DOHH2 (cell line): ENCODE data around the gene ATXN7L1.

Source experiments
- H3F3A ChIP-seq: fragments of 200-600 bp; sonication (generic), shearing (Covaris generic); 2 replicates; pipeline ENCODE4 v1.6.0; 2016; ENCODE audit warnings: antibody characterized with exemption, mild to moderate bottlenecking; ENCODE audit not compliant: control insufficient read depth, insufficient read depth
- H3K27ac ChIP-seq: fragments of 200-600 bp; sonication (generic); 2 replicates; pipeline ENCODE4 v1.5.1; 2014; ENCODE audit warnings: low read depth, mild to moderate bottlenecking, low read length, moderate library complexity
- H3K27me3 ChIP-seq: fragments of 200-600 bp; sonication (generic); 2 replicates; pipeline ENCODE4 v1.6.1; 2014; ENCODE audit warnings: mild to moderate bottlenecking, low read length, mixed read lengths; ENCODE audit not compliant: control insufficient read depth
- H3K36me3 ChIP-seq: fragments of 200-600 bp; sonication (generic); 2 replicates; pipeline ENCODE4 v1.6.1; 2014; ENCODE audit warnings: mild to moderate bottlenecking, low read length, moderate library complexity, mixed read lengths; ENCODE audit not compliant: control insufficient read depth
- H3K4me1 ChIP-seq: fragments of 200-600 bp; sonication (generic); 2 replicates; pipeline ENCODE4 v1.6.1; 2014; ENCODE audit warnings: mild to moderate bottlenecking, low read length, mixed read lengths; ENCODE audit not compliant: control insufficient read depth
- H3K4me2 ChIP-seq: fragments of 200-600 bp; sonication (generic); 2 replicates; pipeline ENCODE4 v1.6.0; 2014; ENCODE audit warnings: mild to moderate bottlenecking, low read length, moderate library complexity
- H3K4me3 ChIP-seq: fragments of 200-600 bp; sonication (generic); 2 replicates; pipeline ENCODE4 v1.5.1; 2014; ENCODE audit warnings: mild to moderate bottlenecking, low read length, mixed read lengths
- H3K79me2 ChIP-seq: fragments of 200-600 bp; sonication (generic); 2 replicates; pipeline ENCODE4 v1.6.1; 2014; ENCODE audit warnings: mild to moderate bottlenecking, low read length, mixed read lengths; ENCODE audit not compliant: control insufficient read depth
- H3K9me2 ChIP-seq: fragments of 200-600 bp; sonication (generic); replicated peaks from 2 replicates; pipeline ENCODE4 v1.6.1; 2014; ENCODE audit warnings: mild to moderate bottlenecking, low read length, mixed read lengths; ENCODE audit not compliant: control insufficient read depth
- H3K9me3 ChIP-seq: fragments of 200-600 bp; sonication (generic); 2 replicates; pipeline ENCODE4 v1.6.1; 2014; ENCODE audit warnings: antibody characterized with exemption, low read length, mixed read lengths; ENCODE audit not compliant: control insufficient read depth, insufficient read depth
- H4K20me1 ChIP-seq: fragments of 200-600 bp; sonication (generic); 2 replicates; pipeline ENCODE4 v1.6.0; 2014; ENCODE audit warnings: low read depth, mild to moderate bottlenecking, antibody characterized with exemption, low read length, moderate library complexity; ENCODE audit not compliant: control insufficient read depth, insufficient read depth
- CTCF ChIP-seq: fragments of 200-600 bp; sonication (generic); IDR thresholded peaks from one replicate; pipeline ENCODE4 v1.5.1; 2014; ENCODE audit warnings: antibody characterized with exemption, mild to moderate bottlenecking, low read depth, low read length; ENCODE audit not compliant: poor library complexity, severe bottlenecking
- EZH2phosphoT487 ChIP-seq: fragments of 200-600 bp; sonication (generic); IDR thresholded peaks from 2 replicates; pipeline ENCODE4 v1.6.1; 2017; ENCODE audit warnings: borderline replicate concordance, mild to moderate bottlenecking, antibody characterized with exemption, low read length, moderate library complexity, mixed read lengths

Gene ATXN7L1

GRCh38 chr7:105769901-105770628 lies 106.3 kb downstream of the ATXN7L1 start:
- Histone ChIP-seq H3K4me3 (no peak overlapping the region), H3K27me3 (peaks cover 48% of the 10 kb centered on the region), H3F3A (no peaks in the 10 kb centered on the region), H3K79me2 (no peaks in the 10 kb centered on the region), H3K9me3 (no peaks in the 10 kb centered on the region), H4K20me1 (no peaks in the 10 kb centered on the region), H3K9me2 (no peaks in the 10 kb centered on the region), H3K36me3 (no peaks in the 10 kb centered on the region), H3K4me1 (no peaks in the 10 kb centered on the region), H3K4me2 (no peak overlapping the region), H3K27ac (no peak overlapping the region)
- TF ChIP-seq EZH2phosphoT487 = no peak
- TF ChIP-seq CTCF = no peak

- no peaks in the 10 kb centered on the region for H3K9me3 ChIP-seq
- no peaks in the 10 kb centered on the region for H3K79me2 ChIP-seq
- no peaks in the 10 kb centered on the region for H3K36me3 ChIP-seq
- no peak overlapping the region for H3K27ac ChIP-seq
- peaks cover 48% of the 10 kb centered on the region for H3K27me3 ChIP-seq
- H3F3A ChIP-seq = no peaks in the 10 kb centered on the region
- H4K20me1 ChIP-seq = no peaks in the 10 kb centered on the region
- no peak overlapping the region for H3K4me2 ChIP-seq
- no peaks in the 10 kb centered on the region for H3K4me1 ChIP-seq
- H3K4me3 ChIP-seq = no peak overlapping the region
- no peaks in the 10 kb centered on the region for H3K9me2 ChIP-seq
- TF ChIP-seq CTCF = no peak
- TF ChIP-seq EZH2phosphoT487 = no peak
These were observed 107.4 kb downstream of the ATXN7L1 start for GRCh38 chr7:105768898-105769507.

- TF ChIP-seq CTCF = no peak
- no peak for TF ChIP-seq EZH2phosphoT487
- no peaks in the 10 kb centered on the region for H3K4me1 ChIP-seq
These were observed 108.3 kb downstream of the ATXN7L1 start for GRCh38 chr7:105768117-105768516.

More at GRCh38 chr7:105768117-105768516, 108.3 kb downstream of the ATXN7L1 start:
- Histone ChIP-seq H4K20me1 (no peaks in the 10 kb centered on the region), H3F3A (no peaks in the 10 kb centered on the region), H3K79me2 (no peaks in the 10 kb centered on the region), H3K27ac (no peak overlapping the region), H3K4me3 (no peak overlapping the region), H3K36me3 (no peaks in the 10 kb centered on the region), H3K9me2 (no peaks in the 10 kb centered on the region), H3K4me2 (no peak overlapping the region), H3K9me3 (no peaks in the 10 kb centered on the region), H3K27me3 (peaks cover 48% of the 10 kb centered on the region)
